ENCODE data around the gene CHST7.

The CHST7 gene

GRCh38 chrX:46573892-46574773, 568 bp downstream of the CHST7 start:
- DNase-seq, result peak; percentile 68

- peak; percentile 28 for DNase-seq
Measured at GRCh38 chrX:46574774-46575381, 1.3 kb downstream of the CHST7 start.

- DNase-seq, result no peak
Measured at GRCh38 chrX:46575586-46575985, 2.0 kb downstream of the CHST7 start.

- no peak for DNase-seq
Measured at GRCh38 chrX:46575991-46576392, 2.4 kb downstream of the CHST7 start.

GRCh38 chrX:46576458-46576857, 2.9 kb downstream of the CHST7 start:
- DNase-seq, result no peak

GRCh38 chrX:46577221-46578005, 3.8 kb downstream of the CHST7 start:
- DNase-seq, result no peak

- DNase-seq, result no peak
Measured at GRCh38 chrX:46579250-46579649, 5.7 kb downstream of the CHST7 start.

GRCh38 chrX:46580613-46581012, 7.0 kb downstream of the CHST7 start:
- no peak for DNase-seq

GRCh38 chrX:46582325-46582724, 8.8 kb downstream of the CHST7 start:
- DNase-seq, result no peak

- no peak for DNase-seq
Measured at GRCh38 chrX:46582966-46583365, 9.4 kb downstream of the CHST7 start.

- no peak for DNase-seq
Measured at GRCh38 chrX:46584736-46585135, 11.2 kb downstream of the CHST7 start.

GRCh38 chrX:46587158-46587557, 13.6 kb downstream of the CHST7 start:
- DNase-seq, result no peak

GRCh38 chrX:46587753-46588171, 14.2 kb downstream of the CHST7 start:
- DNase-seq, result no peak

GRCh38 chrX:46588263-46588662, 14.7 kb downstream of the CHST7 start:
- DNase-seq, result peak; percentile 55

GRCh38 chrX:46589977-46590723, 16.6 kb downstream of the CHST7 start:
- DNase-seq, result no peak

- no peak for DNase-seq
Measured at GRCh38 chrX:46595084-46595483, 21.5 kb downstream of the CHST7 start.

- no peak for DNase-seq
Measured at GRCh38 chrX:46597208-46597607, 23.6 kb downstream of the CHST7 start.

GRCh38 chrX:46597771-46598170, 24.2 kb downstream of the CHST7 start:
- DNase-seq, result no peak

- no peak for DNase-seq
Measured at GRCh38 chrX:46599051-46599560, 25.5 kb downstream of the CHST7 start.

GRCh38 chrX:46601283-46601682, 27.7 kb downstream of the CHST7 start:
- DNase-seq, result no peak

- no peak for DNase-seq
Measured at GRCh38 chrX:46602468-46603102, 29.0 kb downstream of the CHST7 start.

GRCh38 chrX:46607916-46608315, 34.4 kb downstream of the CHST7 start:
- no peak for DNase-seq

Data from CD4-positive, alpha-beta T cell treated with Interleukin-4 for 4 hours (primary cell).